Spleen (tissue), 11 donors: Measurements from ENCODE around the gene RAB3GAP1. TPM values are rescaled to one million over a fixed set of nuclear protein-coding genes. Genes with fewer than 3 reads are reported as not detected.

Experiments
- DNase-seq: peaks from one replicate; pipeline ENCODE4 v3.0.0-alpha.2; 2020
- H3K27ac ChIP-seq, 8 donors: fragments of 200-600 bp; sonication (generic) in 7 of 8; 1 replicate in 4 of 8; 2 replicates in 4 of 8; pipeline versions ENCODE4 v1.5.0 to v1.8.0; 2016 to 2021; ENCODE audit warnings: inconsistent platforms in 4 of 8, mild to moderate bottlenecking in 4 of 8, moderate library complexity in 1 of 8
- H3K27me3 ChIP-seq, 7 donors: fragments of 200-600 bp; sonication (generic) in 6 of 7; replicated peaks in 1 of 7; 1 replicate in 4 of 7; 2 replicates in 3 of 7; pipeline versions ENCODE4 v1.5.0 to v1.8.0; 2016 to 2021; ENCODE audit warnings: inconsistent platforms in 3 of 7, mild to moderate bottlenecking in 1 of 7
- H3K36me3 ChIP-seq, 6 donors: fragments of 200-600 bp; sonication (generic) in 5 of 6; 1 replicate in 4 of 6; 2 replicates in 2 of 6; pipeline versions ENCODE4 v1.5.0 to v1.8.0; 2016 to 2021; ENCODE audit warnings: inconsistent platforms in 2 of 6
- H3K4me1 ChIP-seq, 6 donors: fragments of 200-600 bp; sonication (generic) in 5 of 6; 1 replicate in 3 of 6; 2 replicates in 3 of 6; pipeline versions ENCODE4 v1.5.0 to v1.8.0; 2016 to 2021; ENCODE audit warnings: inconsistent platforms in 3 of 6
- H3K4me3 ChIP-seq, 8 donors: fragments of 200-600 bp; sonication (generic) in 7 of 8; 1 replicate in 4 of 8; 2 replicates in 4 of 8; pipeline versions ENCODE4 v1.5.0 to v1.8.0; 2016 to 2021; ENCODE audit warnings: inconsistent platforms in 4 of 8, mild to moderate bottlenecking in 4 of 8, moderate library complexity in 2 of 8
- H3K9me3 ChIP-seq, 8 donors: fragments of 200-600 bp; sonication (generic) in 7 of 8; 1 replicate in 4 of 8; 2 replicates in 4 of 8; pipeline versions ENCODE4 v1.5.0 to v1.8.0; 2016 to 2021; ENCODE audit warnings: inconsistent platforms in 4 of 8
- CTCF ChIP-seq, 11 experiments: fragments of 200-600 bp in 7 of 11; fragments of 450-650 bp in 4 of 11; sonication (generic) in 4 of 11; IDR thresholded peaks in 8 of 11; conservative IDR thresholded peaks in 3 of 11; 1 replicate in 7 of 11; 2 replicates in 4 of 11; pipeline versions ENCODE4 v1.4.0 to v1.8.0; 2016 to 2021; ENCODE audit warnings: antibody characterized with exemption in 11 of 11, inconsistent platforms in 4 of 11, mild to moderate bottlenecking in 1 of 11
- POLR2A ChIP-seq, 3 donors: fragments of 450-650 bp; IDR thresholded peaks; one replicate each; pipeline ENCODE4 v1.5.1; 2017; ENCODE audit warnings: antibody characterized with exemption in 3 of 3, mild to moderate bottlenecking in 1 of 3
- POLR2AphosphoS5 ChIP-seq, 3 donors: sonication (generic); formaldehyde crosslinking; IDR thresholded peaks; one replicate each; pipeline ENCODE4 v1.5.1; 2017; ENCODE audit warnings: antibody characterized with exemption in 3 of 3
- WGBS, 5 donors: extraction: QIAGEN DNeasy Blood & Tissue Kit in 3 of 5; methylation state at CpG; one replicate each; pipeline versions ENCODE4 v1.1.5 to v1.1.7; 2013 to 2018; 5-methylcytosine and 5-hydroxymethylcytosine counted together
- intact Hi-C: fragments of 100-400 bp; cut with DNase I; formaldehyde crosslinking; loops from one replicate; pipeline ENCODE4 v1.15.0; 2023; ENCODE audit warnings: low total_unique reads
- polyA plus RNA-seq, 3 donors: library from polyadenylated mRNA; stranded (reverse); fragments of 200-250 nt; gene quantifications; one replicate each; pipeline ENCODE4 v1.2.1, GENCODE V29; 2013
- total RNA-seq, 7 donors: library from RNA; depleted of rRNA in 3 of 7; stranded (reverse); fragments of >200 nt in 3 of 7; fragmentation: NEBNext Ultra II Directional in 4 of 7; extraction: Animal tissue kit (Norgen Biotek cat#: 25700) in 4 of 7; gene quantifications; one replicate each; pipeline versions ENCODE4 v1.1.0 to v1.2.1, GENCODE V29; 2016 to 2021
- donor health status: healthy with polysubstance abuse.
- donor health status: DM: no; HTN: no; CAD: no; lungs with moderate emphysema.
- donor health status: DM: no; HTN: no; CAD: no.
- donor health status: Bipolar disorder and iron deficiency.
- donor health status: healthy.
- donor health status: DM: no; HTN: no; CAD: no.
- donor health status: DM: yes; HTN: yes; CAD: no.

Gene RAB3GAP1
- total and polyA plus RNA-seq, 10 donors: 11.2 to 49.5 (median 38.9) TPM

- peaks cover 5 to 69% (median 32%) of the 10 kb centered on the region in 6 donors for H3K36me3 ChIP-seq
- WGBS, 5 donors: 91 to 98% (median 97%) methylated on average over 2 of the region's 2 CpGs
- H3K4me1 ChIP-seq: no peaks in the 10 kb centered on the region
- TF ChIP-seq CTCF (IDR thresholded peaks at IDR 0.05 in 8 of 11, conservative IDR thresholded peaks at IDR 0.05 in 3 of 11) (no peak), POLR2A (IDR thresholded peaks at IDR 0.05) (no peak), POLR2AphosphoS5 (IDR thresholded peaks at IDR 0.05) (no peak)
- intact Hi-C loops: no loop called here
- no peak for DNase-seq
- no peaks in the 10 kb centered on the region for H3K27me3 ChIP-seq
- peaks cover 0 to 40% (median 33%) of the 10 kb centered on the region in 8 donors for H3K9me3 ChIP-seq
- H3K27ac ChIP-seq: no peak overlapping the region
- no peak overlapping the region for H3K4me3 ChIP-seq
These were observed 92.3 kb downstream of the RAB3GAP1 start for GRCh38 chr2:135144343-135144742.

- TF ChIP-seq CTCF (IDR thresholded peaks at IDR 0.05 in 8 of 11, conservative IDR thresholded peaks at IDR 0.05 in 3 of 11) (no peak), POLR2A (IDR thresholded peaks at IDR 0.05) (no peak), POLR2AphosphoS5 (IDR thresholded peaks at IDR 0.05) (no peak)
- DNase-seq: no peak
- peaks cover 0 to 70% (median 43%) of the 10 kb centered on the region in 6 donors for H3K36me3 ChIP-seq
- no peaks in the 10 kb centered on the region for H3K27me3 ChIP-seq
- H3K9me3 ChIP-seq: peaks cover 0 to 3% (median under 1%) of the 10 kb centered on the region in 8 donors
- WGBS, 5 donors: 72 to 87% (median 76%) methylated on average over 1 of the region's 1 CpG
- no peaks in the 10 kb centered on the region for H3K4me1 ChIP-seq
- intact Hi-C loops: no loop called here
- no peak overlapping the region for H3K4me3 ChIP-seq
- no peak overlapping the region for H3K27ac ChIP-seq
These were observed 97.2 kb downstream of the RAB3GAP1 start for GRCh38 chr2:135149251-135149650.

GRCh38 chr2:135150725-135151124, 98.6 kb downstream of the RAB3GAP1 start:
- intact Hi-C loops: no loop called here
- peaks cover 0 to 78% (median 52%) of the 10 kb centered on the region in 6 donors for H3K36me3 ChIP-seq
- 91 to 97% (median 94%) methylated on average over 1 of the region's 1 CpG for WGBS, 5 donors
- no peaks in the 10 kb centered on the region for H3K4me1 ChIP-seq
- no peak overlapping the region for H3K4me3 ChIP-seq
- no peak overlapping the region for H3K27ac ChIP-seq
- no peak for TF ChIP-seq CTCF (IDR thresholded peaks at IDR 0.05 in 8 of 11, conservative IDR thresholded peaks at IDR 0.05 in 3 of 11)
- no peaks in the 10 kb centered on the region for H3K9me3 ChIP-seq
- DNase-seq: no peak
- no peaks in the 10 kb centered on the region for H3K27me3 ChIP-seq

GRCh38 chr2:135151615-135152014, 99.5 kb downstream of the RAB3GAP1 start:
- no peak overlapping the region for H3K4me3 ChIP-seq
- H3K27me3 ChIP-seq: no peaks in the 10 kb centered on the region
- TF ChIP-seq POLR2A (IDR thresholded peaks at IDR 0.05) (no peak), POLR2AphosphoS5 (IDR thresholded peaks at IDR 0.05) (no peak), CTCF (IDR thresholded peaks at IDR 0.05 in 8 of 11, conservative IDR thresholded peaks at IDR 0.05 in 3 of 11) (no peak)
- no peak overlapping the region for H3K27ac ChIP-seq
- H3K4me1 ChIP-seq: no peaks in the 10 kb centered on the region
- H3K36me3 ChIP-seq: peaks cover 0 to 85% (median 56%) of the 10 kb centered on the region in 6 donors
- DNase-seq: no peak
- intact Hi-C loops: no loop called here
- 88 to 100% (median 93%) methylated on average over 3 of the region's 3 CpGs for WGBS, 5 donors
- no peaks in the 10 kb centered on the region for H3K9me3 ChIP-seq
